NOMO-1 treated with dmso at 0.1 percent for 144 hours (cell line): ENCODE results near the gene SCAPER.
"Not testable (repeated sequence)": the region's sequence is repeated elsewhere in the genome, so short reads cannot be mapped to it uniquely, and the experiment has no call there.

Source experiments
- DNase-seq: peaks from one replicate; lab custom pipeline; 2025; ENCODE audit not compliant: unreplicated experiment; lab: John Stamatoyannopoulos, UW

The SCAPER gene

GRCh38 chr15:76439542-76439941 lies 465.6 kb downstream of the SCAPER start:
- DNase-seq: no peak

DNA sequence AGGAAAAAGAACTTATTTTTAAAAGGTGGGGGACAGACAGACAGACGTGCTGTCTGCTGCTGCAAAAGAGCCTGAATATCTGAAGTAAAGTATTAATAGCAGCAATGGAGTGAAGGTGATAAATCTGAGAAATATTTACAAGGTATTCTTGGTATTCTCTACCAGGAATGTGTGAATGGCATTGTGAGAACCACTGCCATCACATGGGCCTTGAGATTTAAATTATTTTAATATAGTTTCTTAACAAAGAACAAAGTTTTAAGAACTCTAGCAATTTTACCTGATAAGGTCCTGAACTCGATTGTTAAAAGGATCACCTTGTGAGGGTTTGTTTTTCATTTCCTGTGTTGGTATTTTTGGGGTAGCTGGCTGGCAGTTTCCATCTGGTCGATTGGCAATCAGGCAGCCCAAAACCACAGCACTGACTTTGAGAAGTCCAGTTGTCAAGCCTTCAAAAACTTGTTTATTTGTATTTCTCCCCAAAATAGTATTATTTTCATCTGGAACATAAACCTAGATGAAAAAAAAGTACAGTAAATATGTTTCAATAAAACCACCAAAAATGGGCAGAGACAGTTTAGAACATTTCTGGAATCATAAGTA lies 471.2 kb downstream of the SCAPER start:
- DNase-seq: no peak

- not testable (repeated sequence) for DNase-seq
Measured at GRCh38 chr15:76433036-76433435, 472.1 kb downstream of the SCAPER start.

DNA sequence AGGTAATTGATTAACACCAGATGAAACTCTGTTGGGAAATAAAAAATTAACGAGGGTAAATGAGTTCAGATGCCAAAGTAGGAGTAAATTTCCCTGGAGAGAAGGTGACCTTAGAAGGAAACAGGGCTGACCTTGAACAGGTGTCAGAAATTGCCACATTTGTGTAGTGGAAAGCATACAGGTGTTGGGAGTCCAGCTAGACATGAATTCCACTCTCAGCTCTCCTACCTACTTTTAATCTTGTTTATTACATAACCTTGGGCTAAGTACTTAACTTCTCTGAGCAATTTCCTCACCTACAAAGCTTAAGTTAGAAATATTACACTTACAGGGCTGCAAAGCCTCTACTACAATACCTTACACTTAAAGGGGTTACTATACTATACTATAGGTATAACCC lies 472.5 kb downstream of the SCAPER start:
- DNase-seq: no peak

DNA sequence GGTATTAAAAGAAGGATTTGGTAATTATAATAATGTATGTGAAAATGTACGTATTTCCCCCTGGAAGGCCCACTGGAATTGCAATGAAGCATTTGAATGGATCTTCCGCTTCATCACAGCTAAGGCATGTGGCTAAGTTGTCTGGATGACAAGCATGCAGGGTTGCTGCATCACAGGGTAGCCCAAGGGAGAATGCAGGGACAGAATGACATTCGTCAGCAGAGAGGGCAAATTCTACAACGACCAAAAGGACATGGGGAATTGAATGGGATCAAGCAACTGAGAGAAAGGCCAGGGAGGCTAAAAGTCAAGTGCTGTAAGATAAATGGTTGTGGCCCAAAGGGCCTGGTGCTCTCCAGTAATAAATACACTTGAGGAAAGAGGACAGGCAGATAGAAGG lies 473.2 kb downstream of the SCAPER start:
- no peak for DNase-seq

DNA sequence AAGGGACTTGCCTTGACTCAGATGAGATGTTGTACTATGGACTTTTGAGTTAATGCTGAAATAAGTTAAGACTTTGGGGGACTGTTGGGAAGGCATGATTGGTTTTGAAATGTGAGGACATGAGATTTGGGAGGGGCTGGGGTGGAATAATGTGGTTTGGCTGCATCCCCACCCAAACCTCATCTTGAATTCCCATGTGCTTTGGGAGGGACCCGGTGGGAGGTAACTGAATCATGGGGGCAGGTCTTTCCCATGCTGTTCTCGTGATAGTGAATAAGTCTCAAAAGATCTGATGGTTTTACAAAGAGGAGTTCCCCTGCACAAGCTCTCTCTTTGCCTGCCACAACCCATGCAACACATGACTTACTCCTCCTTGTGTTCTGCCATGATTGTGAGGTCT lies 474.4 kb downstream of the SCAPER start:
- DNase-seq: not testable (repeated sequence)

GRCh38 chr15:76429661-76430060 lies 475.5 kb downstream of the SCAPER start:
- DNase-seq: no peak

GRCh38 chr15:76426941-76427340 lies 478.2 kb downstream of the SCAPER start:
- DNase-seq: no peak

DNA sequence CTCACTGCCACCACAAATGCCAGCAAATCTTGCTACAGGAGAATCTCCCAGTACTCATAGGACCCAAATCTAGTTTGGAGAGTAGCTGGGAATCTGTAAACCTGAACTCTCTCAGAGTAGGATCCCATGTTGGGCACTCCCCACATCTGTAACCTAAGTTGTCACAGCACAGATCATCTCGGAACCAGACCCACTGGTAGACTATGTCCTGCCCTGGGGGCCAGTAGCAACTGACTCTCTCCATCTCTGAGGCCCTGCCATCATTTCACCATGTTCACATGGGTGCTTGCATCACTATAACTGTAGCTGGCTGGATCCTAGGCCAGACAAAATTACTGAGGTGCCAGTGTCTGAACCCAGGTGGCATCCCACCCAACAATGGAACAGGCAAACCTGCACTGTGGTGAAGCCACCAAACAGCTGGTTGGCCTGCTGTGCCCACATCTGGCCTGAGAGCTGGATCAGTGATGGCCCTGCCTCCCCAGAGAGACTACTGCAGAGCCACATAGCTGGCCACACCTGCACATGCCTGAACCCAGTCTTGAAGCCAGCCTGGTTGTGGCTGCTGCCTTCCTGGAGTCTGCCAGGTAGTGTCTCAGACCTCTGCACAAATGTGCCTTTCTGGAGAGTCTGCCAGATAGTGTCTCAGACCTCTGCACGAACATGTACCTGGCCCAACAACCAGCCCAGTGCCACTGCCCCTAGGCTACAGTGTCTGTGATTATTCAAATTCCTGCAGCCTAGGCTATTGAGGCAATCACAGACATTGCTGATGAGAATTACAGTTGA lies 486.6 kb downstream of the SCAPER start:
- DNase-seq: no peak

- DNase-seq: no peak
Measured at GRCh38 chr15:76401285-76401684, 503.9 kb downstream of the SCAPER start.

GRCh38 chr15:76398317-76399104 lies 506.6 kb downstream of the SCAPER start:
- DNase-seq: no peak

DNA sequence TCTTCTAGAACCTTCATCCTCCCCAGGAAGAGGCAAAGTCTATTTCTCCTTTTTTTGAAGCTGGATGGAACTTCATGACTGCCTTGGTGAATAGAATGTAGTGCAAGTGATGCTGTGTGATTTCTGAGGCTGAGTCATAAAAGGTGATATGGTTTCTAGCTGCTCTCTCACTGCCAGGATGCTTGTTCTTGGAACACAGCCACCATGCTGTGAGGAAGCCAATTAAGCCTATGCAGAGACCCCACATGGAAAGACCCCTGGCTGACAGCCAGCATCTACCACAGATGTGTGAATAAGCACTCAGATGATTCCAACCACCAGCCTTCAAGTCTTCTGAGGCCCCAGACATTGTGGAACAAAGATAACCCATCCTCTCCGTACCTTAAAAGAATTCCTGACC lies 511.5 kb downstream of the SCAPER start:
- DNase-seq: no peak

GRCh38 chr15:76391847-76392246 lies 513.3 kb downstream of the SCAPER start:
- no peak for DNase-seq

- DNase-seq: no peak
Measured at GRCh38 chr15:76391309-76391708, 513.8 kb downstream of the SCAPER start.

DNA sequence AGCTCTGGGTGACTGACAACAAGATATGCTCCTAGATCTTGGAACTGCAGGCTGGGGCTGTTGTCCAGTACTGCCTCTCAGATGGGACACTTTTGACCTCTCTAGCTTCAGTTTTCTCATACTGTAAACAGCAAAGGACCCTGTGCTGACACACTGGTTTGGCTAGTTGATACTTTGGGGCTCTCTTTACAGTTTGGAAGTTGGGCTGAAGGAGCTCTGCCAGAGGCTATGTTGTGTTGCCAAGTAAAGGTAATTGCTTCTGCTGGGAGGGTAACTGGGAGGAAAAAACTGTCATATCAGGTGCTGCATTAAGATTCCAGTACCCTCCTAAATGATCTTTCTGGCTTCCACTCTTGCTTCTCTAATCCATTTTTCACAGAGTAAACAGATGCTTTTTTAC lies 514.6 kb downstream of the SCAPER start:
- DNase-seq: no peak

- no peak for DNase-seq
Measured at GRCh38 chr15:76386926-76387325, 518.2 kb downstream of the SCAPER start.

DNA sequence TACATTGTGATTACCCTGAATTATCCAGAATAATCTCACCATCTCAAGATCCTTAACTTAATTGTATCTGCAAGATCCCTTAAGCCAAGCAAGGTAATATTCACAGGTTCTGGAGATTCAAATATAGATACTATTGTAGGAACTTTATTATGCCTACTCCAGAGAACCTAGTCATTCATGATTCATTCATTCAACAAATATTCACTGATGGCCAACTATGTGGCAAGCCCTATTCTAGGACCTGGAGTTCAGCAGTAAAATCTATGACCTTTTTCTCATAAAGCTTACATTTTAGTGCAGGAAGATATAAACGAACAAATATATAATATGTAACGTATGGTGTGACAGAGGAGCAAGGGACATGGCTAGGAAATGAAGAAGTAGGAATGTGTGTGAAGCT lies 519.0 kb downstream of the SCAPER start:
- DNase-seq: no peak

GRCh38 chr15:76384409-76384808 lies 520.7 kb downstream of the SCAPER start:
- no peak for DNase-seq

DNA sequence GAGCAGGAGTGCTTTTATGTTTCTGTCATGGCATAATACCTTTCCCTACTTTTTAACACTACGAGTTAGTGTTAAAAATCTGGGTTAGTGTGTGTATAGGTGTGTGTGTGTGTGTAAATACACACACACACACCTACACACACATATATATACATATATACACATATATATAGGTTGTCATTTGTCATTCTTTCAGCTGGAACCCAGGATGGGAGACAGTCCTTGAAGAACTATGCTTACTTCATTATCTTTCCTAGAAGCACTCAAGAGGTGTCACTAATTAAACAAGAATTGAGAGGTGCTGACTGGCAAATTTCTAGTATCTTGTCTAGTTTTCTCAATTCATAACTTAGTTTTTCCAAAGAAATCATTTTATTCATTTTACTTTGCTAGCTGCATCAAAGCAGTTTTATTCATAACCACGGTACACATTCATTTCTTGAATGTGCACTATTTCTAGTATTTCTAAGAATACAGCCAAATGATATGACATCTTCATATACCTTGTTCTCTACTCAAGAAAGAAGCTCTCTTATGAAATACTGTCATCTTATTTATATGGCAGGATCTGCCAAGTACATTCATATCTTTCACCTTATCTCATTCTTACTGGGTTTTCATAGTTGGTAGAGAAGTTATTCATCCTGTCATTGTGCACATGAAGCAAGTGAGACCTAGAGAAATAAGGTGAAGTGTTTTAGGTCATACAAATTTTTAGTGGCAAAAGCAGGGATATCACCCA lies 522.0 kb downstream of the SCAPER start:
- DNase-seq: no peak

DNA sequence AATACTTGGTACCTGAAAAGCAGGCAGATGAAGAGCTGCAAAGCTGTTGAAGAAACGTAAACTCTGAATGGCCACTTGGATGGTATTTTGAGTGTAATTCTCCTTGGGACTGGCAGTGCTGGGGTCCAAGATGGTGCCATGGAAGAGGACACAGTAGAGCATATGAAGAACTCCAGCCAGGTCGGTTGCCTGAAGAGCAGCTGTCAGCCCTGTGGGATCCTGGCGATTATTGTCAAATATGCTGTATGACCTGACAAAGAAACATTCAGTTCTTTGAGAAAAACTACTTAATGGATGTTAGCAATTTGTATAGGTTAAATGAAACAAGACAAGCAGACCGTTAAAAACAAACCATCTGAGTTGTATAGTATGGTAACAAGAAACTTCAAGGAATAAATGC lies 523.8 kb downstream of the SCAPER start:
- no peak for DNase-seq

- DNase-seq: no peak
Measured at GRCh38 chr15:76380249-76380648, 524.9 kb downstream of the SCAPER start.
